CD14-positive monocyte (primary cell): ENCODE results near the gene TPST1. TPM values are rescaled to one million over a fixed set of nuclear protein-coding genes. Genes with fewer than 3 reads are reported as not detected.

Source experiments
- DNase-seq, 3 donors: peaks; one replicate each; pipeline ENCODE4 v3.0.0-alpha.2; 2011 to 2022
- H2AFZ ChIP-seq: 2 replicates; pipeline ENCODE4 v1.6.0; 2012; ENCODE audit warnings: mild to moderate bottlenecking, low read depth, low read length, inconsistent platforms; ENCODE audit not compliant: insufficient read depth, poor library complexity, severe bottlenecking
- H3K27ac ChIP-seq, 2 donors: 1 replicate in 1 of 2; 2 replicates in 1 of 2; pipeline ENCODE4 v1.5.1; 2012 to 2013; ENCODE audit warnings: low read length in 2 of 2, control low read depth in 1 of 2, inconsistent platforms in 1 of 2, low read depth in 1 of 2, mild to moderate bottlenecking in 1 of 2
- H3K27me3 ChIP-seq, 2 donors: one replicate each; pipeline versions ENCODE4 v1.6.0 to v1.6.1; 2011 to 2013; ENCODE audit warnings: low read length in 2 of 2; ENCODE audit not compliant: control insufficient read depth in 2 of 2, insufficient read depth in 2 of 2
- H3K36me3 ChIP-seq, 2 donors: replicated peaks in 1 of 2; 1 replicate in 1 of 2; 2 replicates in 1 of 2; pipeline versions ENCODE4 v1.5.1 to v1.6.1; 2012 to 2013; ENCODE audit warnings: low read length in 2 of 2, control low read depth in 1 of 2, inconsistent platforms in 1 of 2, mild to moderate bottlenecking in 1 of 2; ENCODE audit not compliant: insufficient read depth in 2 of 2, control insufficient read depth in 1 of 2
- H3K4me1 ChIP-seq, 2 donors: 1 replicate in 1 of 2; 2 replicates in 1 of 2; pipeline versions ENCODE4 v1.5.1 to v1.6.1; 2012 to 2013; ENCODE audit warnings: low read length in 2 of 2, control low read depth in 1 of 2, inconsistent platforms in 1 of 2, mild to moderate bottlenecking in 1 of 2, moderate library complexity in 1 of 2; ENCODE audit not compliant: insufficient read depth in 2 of 2, control insufficient read depth in 1 of 2
- H3K4me2 ChIP-seq: replicated peaks from 2 replicates; pipeline ENCODE3; 2012; ENCODE audit warnings: low read length, moderate library complexity, mild to moderate bottlenecking; ENCODE audit not compliant: poor library complexity, severe bottlenecking; ENCODE audit errors: extremely low read depth
- H3K4me3 ChIP-seq, 3 experiments: fragments of 200-600 bp in 1 of 3; sonication (generic) in 1 of 3; replicated peaks in 1 of 3; 1 replicate in 2 of 3; 2 replicates in 1 of 3; pipeline ENCODE4 v1.5.1; 2011 to 2013; ENCODE audit warnings: low read length in 3 of 3, mild to moderate bottlenecking in 3 of 3, control low read depth in 2 of 3, low read depth in 2 of 3, inconsistent platforms in 1 of 3, moderate library complexity in 1 of 3
- H3K79me2 ChIP-seq: 2 replicates; pipeline ENCODE4 v1.6.0; 2012; ENCODE audit warnings: mild to moderate bottlenecking, control low read depth, inconsistent platforms, low read length, moderate library complexity; ENCODE audit not compliant: insufficient read depth
- H3K9ac ChIP-seq: 2 replicates; pipeline ENCODE4 v1.6.0; 2017; ENCODE audit warnings: low read length, mild to moderate bottlenecking; ENCODE audit not compliant: insufficient read depth, poor library complexity, severe bottlenecking
- H3K9me3 ChIP-seq, 2 donors: replicated peaks in 1 of 2; 1 replicate in 1 of 2; 2 replicates in 1 of 2; pipeline versions ENCODE4 v1.5.1 to v1.6.1; 2012 to 2013; ENCODE audit warnings: low read length in 2 of 2, control low read depth in 1 of 2; ENCODE audit not compliant: control insufficient read depth in 1 of 2, insufficient read depth in 1 of 2
- H4K20me1 ChIP-seq: 2 replicates; pipeline ENCODE4 v1.6.0; 2012; ENCODE audit warnings: mild to moderate bottlenecking, low read length, control low read depth, moderate library complexity; ENCODE audit not compliant: insufficient read depth
- H3K27ac Mint-ChIP-seq, 7 donors: one replicate each; pipeline ENCODE4 v1.8.0; 2020; ENCODE audit warnings: mild to moderate bottlenecking in 7 of 7, mixed read lengths in 7 of 7, moderate library complexity in 6 of 7, inconsistent platforms in 2 of 7
- H3K27me3 Mint-ChIP-seq, 3 donors: one replicate each; pipeline ENCODE4 v1.8.0; 2021 to 2022; ENCODE audit warnings: low read depth in 3 of 3, mild to moderate bottlenecking in 3 of 3, mixed read lengths in 3 of 3, moderate library complexity in 3 of 3, inconsistent platforms in 1 of 3
- H3K36me3 Mint-ChIP-seq, 2 donors: one replicate each; pipeline ENCODE4 v1.8.0; 2020; ENCODE audit warnings: mixed read lengths in 2 of 2, inconsistent platforms in 1 of 2, mild to moderate bottlenecking in 1 of 2
- H3K4me1 Mint-ChIP-seq: one replicate; pipeline ENCODE4 v1.8.0; 2020; ENCODE audit warnings: mild to moderate bottlenecking, mixed read lengths
- H3K4me3 Mint-ChIP-seq, 2 donors: one replicate each; pipeline ENCODE4 v1.8.0; 2020; ENCODE audit warnings: mild to moderate bottlenecking in 2 of 2, mixed read lengths in 2 of 2, moderate library complexity in 1 of 2
- H3K9me3 Mint-ChIP-seq, 7 donors: one replicate each; pipeline ENCODE4 v1.8.0; 2020 to 2022; ENCODE audit warnings: mixed read lengths in 7 of 7, mild to moderate bottlenecking in 6 of 7, moderate library complexity in 6 of 7, inconsistent platforms in 2 of 7
- WGBS: methylation state at CpG from one replicate; pipeline ENCODE4 v1.1.5; 2013; ENCODE audit warnings: missing lambda C conversion rate; ENCODE audit not compliant: insufficient coverage; 5-methylcytosine and 5-hydroxymethylcytosine counted together
- intact Hi-C, 2 donors: fragments of 100-400 bp; cut with micrococcal nuclease; formaldehyde crosslinking; loops; one replicate each; pipeline versions ENCODE4 v1.15.0 to v1.15.1; 2023
- polyA plus RNA-seq, 3 donors: library from polyadenylated mRNA; depleted of rRNA in 1 of 3; unstranded in 2 of 3; stranded (reverse) in 1 of 3; fragments of 300-500 nt in 2 of 3; fragments of >200 nt in 1 of 3; fragmentation: Illumina TruSeq in 2 of 3; gene quantifications; 1 replicate in 2 of 3; 2 replicates in 1 of 3; pipeline ENCODE4 v1.2.3, GENCODE V29; 2012 to 2021
- TF ChIP-seq, protein P1 (sequence below): fragments of 200-600 bp; IDR thresholded peaks from one replicate; pipeline ENCODE4 v1.8.0; 2022; ENCODE audit warnings: antibody characterized with exemption, mild to moderate bottlenecking

TPST1 gene
- polyA plus RNA-seq, 3 donors = 0.54 to 4.8 (median 4.2) TPM

- Mint-ChIP-seq H3K9me3 (peaks cover 32 to 49% (median 39%) of the 10 kb centered on the region in 7 donors), H3K4me1 (no peaks in the 10 kb centered on the region), H3K36me3 (peaks cover 0 to 9% of the 10 kb centered on the region in 2 donors), H3K27ac (no peak overlapping the region), H3K27me3 (peaks cover 0 to 1% (median 0%) of the 10 kb centered on the region in 3 donors), H3K4me3 (no peak overlapping the region)
- no peaks in the 10 kb centered on the region for H3K36me3 ChIP-seq
- TF ChIP-seq, protein P1, sequence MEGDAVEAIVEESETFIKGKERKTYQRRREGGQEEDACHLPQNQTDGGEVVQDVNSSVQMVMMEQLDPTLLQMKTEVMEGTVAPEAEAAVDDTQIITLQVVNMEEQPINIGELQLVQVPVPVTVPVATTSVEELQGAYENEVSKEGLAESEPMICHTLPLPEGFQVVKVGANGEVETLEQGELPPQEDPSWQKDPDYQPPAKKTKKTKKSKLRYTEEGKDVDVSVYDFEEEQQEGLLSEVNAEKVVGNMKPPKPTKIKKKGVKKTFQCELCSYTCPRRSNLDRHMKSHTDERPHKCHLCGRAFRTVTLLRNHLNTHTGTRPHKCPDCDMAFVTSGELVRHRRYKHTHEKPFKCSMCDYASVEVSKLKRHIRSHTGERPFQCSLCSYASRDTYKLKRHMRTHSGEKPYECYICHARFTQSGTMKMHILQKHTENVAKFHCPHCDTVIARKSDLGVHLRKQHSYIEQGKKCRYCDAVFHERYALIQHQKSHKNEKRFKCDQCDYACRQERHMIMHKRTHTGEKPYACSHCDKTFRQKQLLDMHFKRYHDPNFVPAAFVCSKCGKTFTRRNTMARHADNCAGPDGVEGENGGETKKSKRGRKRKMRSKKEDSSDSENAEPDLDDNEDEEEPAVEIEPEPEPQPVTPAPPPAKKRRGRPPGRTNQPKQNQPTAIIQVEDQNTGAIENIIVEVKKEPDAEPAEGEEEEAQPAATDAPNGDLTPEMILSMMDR = no peak
- no peak overlapping the region for H3K4me3 ChIP-seq
- no peaks in the 10 kb centered on the region for H3K4me1 ChIP-seq
- H3K9me3 ChIP-seq = peaks cover 23 to 33% of the 10 kb centered on the region in 2 donors
- no peak overlapping the region for H3K4me2 ChIP-seq
- H3K27me3 ChIP-seq = no peaks in the 10 kb centered on the region
- H3K9ac ChIP-seq = no peak overlapping the region
- no peak overlapping the region for H2AFZ ChIP-seq
- no peaks in the 10 kb centered on the region for H4K20me1 ChIP-seq
- no CpG with 5 or more reads among the region's 1 CpG for WGBS
- no peak for DNase-seq
- no peak overlapping the region for H3K27ac ChIP-seq
- intact Hi-C loops = no loop called here
- no peaks in the 10 kb centered on the region for H3K79me2 ChIP-seq
Observed at GRCh38 chr7:66263936-66264335, 58.8 kb downstream of the TPST1 start.

DNA sequence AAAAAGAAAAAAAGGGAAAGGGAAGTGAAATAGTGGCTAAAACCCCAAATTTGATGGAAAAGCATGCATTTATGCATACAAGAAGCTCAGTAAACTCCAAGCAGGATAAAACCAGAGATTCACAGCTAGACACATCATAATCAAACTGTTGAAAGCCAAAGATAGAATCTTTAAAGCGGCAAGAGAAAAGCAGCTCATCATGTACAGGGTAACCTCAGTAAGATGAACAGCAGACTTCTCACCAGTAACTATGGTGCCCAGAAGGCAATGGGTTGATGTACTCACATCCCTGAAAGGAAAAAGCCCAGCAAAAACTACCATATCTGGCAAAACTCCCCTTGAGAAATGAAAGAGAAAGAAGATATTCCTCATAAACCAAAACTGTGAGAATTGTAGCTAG lies 60.4 kb downstream of the TPST1 start:
- Histone ChIP-seq H3K36me3 (no peaks in the 10 kb centered on the region), H4K20me1 (no peaks in the 10 kb centered on the region), H3K4me2 (no peak overlapping the region), H3K9ac (no peak overlapping the region), H3K9me3 (peaks cover 23 to 33% of the 10 kb centered on the region in 2 donors), H3K27me3 (no peaks in the 10 kb centered on the region), H2AFZ (no peak overlapping the region), H3K4me3 (no peak overlapping the region), H3K79me2 (no peaks in the 10 kb centered on the region), H3K4me1 (no peaks in the 10 kb centered on the region), H3K27ac (no peak overlapping the region)
- Mint-ChIP-seq H3K36me3 (peaks cover 0 to 9% of the 10 kb centered on the region in 2 donors), H3K9me3 (peaks cover 32 to 49% (median 39%) of the 10 kb centered on the region in 7 donors), H3K27me3 (peaks cover 0 to 1% (median 0%) of the 10 kb centered on the region in 3 donors), H3K4me3 (no peak overlapping the region), H3K4me1 (no peaks in the 10 kb centered on the region), H3K27ac (no peak overlapping the region)
- WGBS = no CpG with 5 or more reads among the region's 1 CpG
- DNase-seq = no peak
- intact Hi-C loops = no loop called here
- TF ChIP-seq, protein P1 = no peak
